Stimulated activated CD8-positive, alpha-beta memory T cell treated with anti-CD3 and anti-CD28 coated beads, Interleukin-15, amount 100 ng/mL, for 48 hours (primary cell): ENCODE measurements around the gene TIAL1.
"Not testable (repeated sequence)": the region's sequence is repeated elsewhere in the genome, so short reads cannot be mapped to it uniquely, and the experiment has no call there.

Experiments used
- DNase-seq, 2 donors: peaks; one replicate each; pipeline ENCODE4 v3.0.0-alpha.2; 2020; ENCODE audit warnings: low read depth in 2 of 2

The TIAL1 gene, protein sequence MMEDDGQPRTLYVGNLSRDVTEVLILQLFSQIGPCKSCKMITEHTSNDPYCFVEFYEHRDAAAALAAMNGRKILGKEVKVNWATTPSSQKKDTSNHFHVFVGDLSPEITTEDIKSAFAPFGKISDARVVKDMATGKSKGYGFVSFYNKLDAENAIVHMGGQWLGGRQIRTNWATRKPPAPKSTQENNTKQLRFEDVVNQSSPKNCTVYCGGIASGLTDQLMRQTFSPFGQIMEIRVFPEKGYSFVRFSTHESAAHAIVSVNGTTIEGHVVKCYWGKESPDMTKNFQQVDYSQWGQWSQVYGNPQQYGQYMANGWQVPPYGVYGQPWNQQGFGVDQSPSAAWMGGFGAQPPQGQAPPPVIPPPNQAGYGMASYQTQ

DNA sequence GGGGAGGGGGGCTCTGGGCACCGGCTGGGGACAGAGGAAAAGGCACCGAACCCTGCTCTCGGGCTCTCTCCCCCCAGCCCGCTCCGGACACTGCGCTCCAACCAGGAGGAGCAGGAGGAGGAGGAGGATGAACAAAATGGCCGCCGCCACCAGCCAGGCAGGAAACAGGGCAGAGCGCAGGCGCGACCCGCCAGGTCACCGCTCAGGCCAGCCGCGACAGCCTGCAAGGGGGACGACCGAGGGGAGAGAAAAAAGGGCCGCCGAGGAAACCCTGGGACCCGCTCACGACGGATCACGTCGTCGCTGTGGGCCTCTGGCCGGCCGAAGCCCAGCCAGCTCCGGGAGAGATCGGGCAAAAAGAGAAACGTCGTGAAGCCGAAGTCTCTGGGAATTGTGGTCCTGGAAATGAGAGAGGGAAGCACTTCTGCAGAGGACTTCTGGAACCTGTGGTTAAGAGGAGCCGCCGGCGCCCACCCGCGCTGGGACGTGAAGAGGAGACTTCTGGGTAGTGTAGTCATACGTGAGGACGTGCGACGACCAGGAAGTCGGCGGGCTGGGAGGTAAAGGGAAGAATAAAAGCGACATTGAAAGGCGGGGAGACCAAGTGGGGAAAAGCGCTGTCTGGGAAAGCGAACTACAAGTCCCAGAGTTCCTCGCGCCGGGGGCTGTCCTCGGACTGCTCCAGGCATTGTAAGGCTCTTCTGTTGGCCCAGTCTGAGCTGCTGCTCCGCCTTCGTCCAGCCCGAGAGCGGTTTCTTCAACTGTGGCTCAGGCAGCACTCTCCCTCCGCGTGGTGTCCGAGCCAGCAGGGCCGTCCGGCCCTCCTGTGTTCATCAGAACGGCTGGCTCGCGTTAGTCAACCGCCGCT, at the start of gene TIAL1:
TIAL1 (minus strand) TSS at position 428 of the 868 bp plus-strand sequence. CDS start 499 bp downstream, outside the sequence.
- DNase-seq: peak; percentile 89

DNA sequence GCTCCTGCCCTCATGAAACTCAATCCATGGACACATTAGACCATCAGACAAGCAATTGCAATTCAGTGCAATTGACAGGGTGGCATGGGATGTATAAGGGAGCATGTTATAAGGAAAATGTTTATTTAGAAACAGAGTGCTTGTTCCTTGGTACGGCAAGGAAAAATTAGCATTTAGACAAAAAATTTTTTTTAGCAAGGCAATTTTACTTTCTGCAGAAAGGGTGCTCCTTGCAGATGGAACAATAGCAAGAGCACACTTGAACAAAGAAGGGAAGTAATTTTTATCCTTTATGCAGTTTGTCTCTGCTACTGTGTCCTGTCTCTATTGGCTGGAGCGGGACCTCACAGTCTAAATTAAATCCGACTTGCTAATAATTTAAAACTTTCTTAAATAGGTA, 48.2 kb upstream of the TIAL1 start:
- no peak for DNase-seq

DNA sequence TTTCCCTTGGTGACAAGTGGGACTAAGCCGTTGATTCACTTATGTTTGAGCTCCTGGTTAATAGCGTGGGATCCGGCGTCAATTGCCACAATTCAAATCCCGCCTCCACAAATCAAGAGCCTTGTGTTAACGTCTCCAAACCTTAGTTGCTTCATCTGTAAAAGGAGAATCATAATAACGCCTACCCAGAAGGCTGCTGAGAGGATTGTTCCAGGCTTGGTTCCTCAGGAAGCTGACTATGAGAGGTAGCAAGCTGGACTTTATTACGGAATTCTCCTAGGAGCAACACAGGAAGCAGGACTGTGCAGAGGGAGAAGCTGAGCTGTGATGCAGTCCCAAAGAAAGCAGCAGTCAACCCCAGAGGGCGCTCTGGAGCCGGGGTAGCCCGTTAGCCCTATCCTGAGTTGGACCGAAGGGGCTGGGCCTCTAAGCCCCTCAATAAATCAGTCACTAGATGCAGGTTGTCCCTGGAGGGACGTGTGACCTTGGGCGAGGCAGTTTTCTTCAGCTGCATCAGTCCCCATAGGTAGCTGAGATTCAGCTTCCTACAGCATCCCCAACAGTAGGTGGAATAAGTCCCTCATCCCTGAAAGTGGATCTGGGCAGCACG, 47.5 kb upstream of the TIAL1 start:
- DNase-seq: no peak

DNA sequence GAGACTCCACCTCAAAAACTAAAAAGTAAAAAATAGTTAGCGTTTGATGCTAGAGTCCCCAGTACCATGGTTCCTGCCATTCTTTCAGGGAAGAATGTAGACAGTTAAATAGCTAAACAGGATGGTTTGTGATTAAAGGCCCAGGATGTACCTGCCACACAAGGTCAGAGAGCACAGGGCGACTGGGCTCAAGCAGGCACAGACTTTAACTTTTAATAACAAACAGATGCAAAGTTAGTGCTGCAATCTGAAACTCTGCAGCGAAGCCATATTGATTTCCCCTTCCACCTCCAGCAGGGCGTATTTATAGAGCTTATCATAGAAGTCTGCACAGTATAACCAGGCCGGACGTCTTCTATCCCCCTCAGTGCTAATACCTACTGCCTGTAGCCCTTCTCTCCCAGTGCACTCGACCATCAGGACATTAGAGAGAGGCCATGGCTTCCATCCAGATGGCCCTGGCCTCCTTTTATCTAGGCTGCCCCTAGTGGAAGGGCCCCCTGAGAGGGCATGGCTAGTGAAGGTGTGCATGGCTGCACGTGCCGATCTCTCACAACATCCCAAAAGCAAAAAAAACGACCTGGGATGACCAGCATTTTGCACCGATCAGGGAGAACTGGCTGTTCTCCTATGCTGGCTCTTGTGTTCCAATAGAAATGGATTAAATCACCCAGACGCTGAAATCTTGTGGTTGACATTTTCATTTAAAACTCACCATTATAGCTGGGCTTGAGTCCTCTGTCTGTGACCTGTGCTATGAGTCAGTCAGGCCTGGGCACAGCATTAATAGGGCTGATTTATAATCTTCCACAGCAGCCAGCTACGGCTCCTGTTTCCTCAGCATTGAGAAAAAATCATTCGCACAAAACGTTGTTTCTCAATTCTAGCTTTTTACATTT, 46.8 kb upstream of the TIAL1 start:
- no peak for DNase-seq

DNA sequence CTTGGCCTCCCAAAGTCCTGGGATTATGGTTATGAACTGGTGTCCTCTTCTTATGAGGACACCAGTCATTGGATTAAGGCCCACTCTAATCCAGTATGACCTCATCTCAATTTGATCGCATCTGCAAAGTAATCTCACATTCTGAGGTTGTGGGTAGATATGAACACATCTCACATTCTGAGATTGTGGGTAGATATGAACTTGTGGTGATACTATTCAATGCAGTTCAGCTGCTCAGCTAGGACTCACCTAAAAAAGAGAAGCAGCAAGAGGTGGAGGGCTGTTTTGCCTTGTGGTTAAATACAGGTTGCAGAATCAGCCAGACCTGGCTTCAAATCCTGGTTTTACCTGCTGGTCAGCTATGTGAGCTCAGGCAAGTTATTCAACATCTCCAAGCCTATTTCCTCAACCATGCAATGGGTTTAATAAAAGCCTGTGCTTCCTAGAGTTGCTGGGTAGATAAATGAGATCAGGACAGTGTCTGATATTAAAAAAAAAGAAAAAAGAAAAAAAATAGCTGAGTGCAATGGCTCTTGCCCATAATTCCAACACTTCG, 45.9 kb upstream of the TIAL1 start:
- no peak for DNase-seq

DNA sequence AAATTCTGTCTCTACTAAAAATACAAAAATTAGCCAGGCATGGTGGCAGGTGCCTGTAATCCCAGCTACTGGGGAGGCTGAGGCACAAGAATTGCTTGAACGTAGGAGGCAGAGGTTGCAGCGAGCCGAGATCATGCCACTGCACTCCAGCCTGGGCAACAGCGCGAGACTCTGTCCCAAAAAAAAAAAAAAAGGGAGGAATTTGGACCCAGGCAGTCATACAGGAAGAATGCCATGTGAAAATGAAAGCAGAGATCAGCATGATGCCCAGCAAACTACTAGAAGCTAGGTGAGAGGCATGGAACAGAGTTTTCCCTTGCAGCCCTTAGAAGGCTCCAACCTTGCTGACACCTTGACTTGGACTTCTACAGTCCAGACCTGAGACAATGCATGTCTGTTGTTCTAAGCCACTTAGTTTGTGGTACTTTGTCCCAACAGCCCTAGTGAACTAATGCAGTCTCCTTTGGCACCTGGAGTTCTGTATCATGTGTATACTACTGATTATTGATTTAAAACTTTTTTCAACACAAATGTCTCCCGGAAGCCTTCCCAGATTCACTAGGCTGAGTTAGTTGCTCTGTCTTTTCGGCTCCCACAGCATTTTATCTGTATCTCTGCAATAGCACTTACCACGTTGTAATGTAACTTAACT, 44.2 kb upstream of the TIAL1 start:
- DNase-seq: no peak

DNA sequence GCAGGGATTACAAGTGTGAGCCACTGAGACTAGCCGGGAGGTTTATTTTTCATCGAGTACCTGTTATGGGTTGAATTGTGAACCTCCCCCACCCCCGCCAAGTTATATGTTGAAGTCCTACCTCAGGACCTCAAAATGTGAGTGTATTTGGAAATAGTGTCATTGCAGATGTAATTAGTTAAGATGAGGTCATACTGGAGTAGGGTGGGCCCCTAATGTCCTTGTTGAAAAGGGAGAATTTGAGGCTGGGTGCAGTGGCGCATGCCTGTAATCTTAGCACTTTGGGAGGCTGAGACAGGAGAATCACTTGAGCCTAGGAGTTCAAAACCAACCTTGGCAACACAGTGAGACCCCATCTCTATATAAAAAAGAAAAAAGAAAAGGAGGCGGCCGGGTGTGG, 43.6 kb upstream of the TIAL1 start:
- DNase-seq: no peak

DNA sequence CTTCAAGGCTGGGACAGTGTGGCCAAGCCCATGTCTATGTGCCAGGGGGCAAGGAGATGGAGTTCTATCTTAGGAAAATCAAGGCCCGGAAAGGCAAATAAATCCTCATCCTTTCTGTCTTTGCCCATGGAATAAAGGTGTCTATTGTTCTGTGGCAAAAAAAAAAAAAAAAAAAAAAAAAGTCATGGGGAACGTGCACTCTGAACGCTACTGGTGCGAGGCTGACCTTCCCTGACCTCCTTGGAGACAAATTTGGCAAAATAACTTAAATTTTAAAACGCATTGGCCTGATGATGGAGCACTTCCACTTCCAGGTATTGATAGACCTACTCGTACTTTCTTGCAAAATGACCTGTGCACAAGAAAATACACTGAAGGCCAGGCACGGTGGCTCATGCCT, 42.2 kb upstream of the TIAL1 start:
- DNase-seq: no peak

DNA sequence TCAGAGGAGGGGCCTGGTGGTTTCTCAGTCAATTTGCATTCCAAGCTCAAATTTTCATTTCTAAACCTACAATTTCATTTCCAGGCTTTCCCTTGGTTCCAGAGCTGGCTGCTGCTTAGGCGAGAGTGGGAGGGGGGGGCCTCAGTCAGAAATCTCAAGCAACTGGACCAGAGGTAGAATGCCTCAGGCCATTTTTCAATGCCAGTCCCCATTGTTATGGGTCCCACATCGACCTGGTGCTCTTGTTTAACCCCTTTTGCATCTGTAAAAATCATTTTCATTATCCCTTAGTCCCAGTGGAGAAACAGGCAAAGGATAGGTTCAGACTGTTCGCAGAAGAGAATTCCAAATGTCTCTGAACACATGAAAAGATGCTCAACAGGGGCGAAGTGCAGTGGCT, 40.9 kb upstream of the TIAL1 start:
- DNase-seq: no peak

GRCh38 chr10:119634219-119634544, 37.4 kb upstream of the TIAL1 start:
- no peak for DNase-seq

DNA sequence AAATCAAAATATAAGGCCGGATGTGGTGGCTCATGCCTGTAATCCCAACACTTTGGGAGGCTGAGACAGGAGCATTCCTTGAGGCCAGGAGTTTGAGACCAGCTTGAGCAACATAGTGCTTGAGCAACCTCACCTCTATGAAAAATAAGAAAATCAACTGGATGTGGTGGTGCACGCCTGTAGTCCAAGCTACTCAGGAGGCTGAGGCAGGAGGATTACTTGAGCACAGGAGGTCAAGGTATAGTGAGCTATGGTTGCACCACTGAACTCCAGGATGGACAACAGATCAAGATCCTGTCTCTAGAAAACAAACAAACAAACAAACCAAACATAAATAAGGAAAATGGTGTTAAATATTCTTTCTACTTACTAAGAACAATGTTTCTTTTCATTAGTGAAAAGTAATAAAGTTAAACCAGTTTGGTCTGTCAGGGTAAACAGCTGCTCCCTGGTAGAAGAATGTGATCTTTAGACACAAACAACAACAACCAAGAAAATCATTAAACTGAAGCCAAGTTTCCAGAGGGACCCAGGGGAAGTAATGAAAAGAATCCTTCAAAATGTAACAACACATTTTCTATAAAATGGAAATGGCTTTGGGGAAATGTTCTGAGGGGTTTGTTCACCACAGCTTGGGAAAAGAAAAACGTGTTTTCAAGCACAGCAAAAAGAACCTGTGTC, 36.9 kb upstream of the TIAL1 start:
- no peak for DNase-seq

DNA sequence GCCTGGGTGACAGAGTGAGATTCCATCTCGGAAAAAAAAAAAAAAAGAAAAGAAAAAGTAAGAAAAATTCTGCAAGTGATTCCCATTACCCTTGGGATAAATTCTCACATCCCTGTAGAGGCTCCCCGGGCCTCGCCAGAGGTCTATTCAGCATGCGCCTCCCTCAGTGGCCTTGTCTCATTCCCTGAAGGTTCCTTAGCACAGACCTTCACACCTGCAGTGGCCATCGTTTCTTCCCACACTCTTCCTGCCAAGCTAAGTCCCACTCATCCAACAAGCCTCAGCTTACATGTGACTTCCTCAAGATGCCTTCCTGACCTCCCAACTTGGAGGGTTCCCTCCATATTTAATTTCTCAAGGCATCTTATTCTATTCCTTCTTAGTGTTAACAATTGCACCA, 33.5 kb upstream of the TIAL1 start:
- DNase-seq: no peak

- DNase-seq: no peak
These were observed 29.0 kb upstream of the TIAL1 start for GRCh38 chr10:119625570-119626280.

DNA sequence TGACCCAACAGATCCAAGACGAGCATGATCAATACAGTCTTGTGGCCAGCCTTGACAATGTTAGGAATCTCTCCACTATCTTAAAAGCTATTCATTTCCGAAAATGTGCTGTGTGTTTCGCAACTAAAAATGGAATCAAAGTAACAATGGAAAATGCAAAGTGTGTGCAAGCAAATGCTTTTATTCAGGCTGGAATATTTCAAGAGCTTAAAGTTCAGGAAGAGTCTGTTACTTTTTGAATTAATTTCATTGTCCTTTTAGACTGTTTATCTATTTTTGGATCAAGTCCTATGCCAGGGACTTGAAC, 24.3 kb upstream of the TIAL1 start:
- DNase-seq: no peak

DNA sequence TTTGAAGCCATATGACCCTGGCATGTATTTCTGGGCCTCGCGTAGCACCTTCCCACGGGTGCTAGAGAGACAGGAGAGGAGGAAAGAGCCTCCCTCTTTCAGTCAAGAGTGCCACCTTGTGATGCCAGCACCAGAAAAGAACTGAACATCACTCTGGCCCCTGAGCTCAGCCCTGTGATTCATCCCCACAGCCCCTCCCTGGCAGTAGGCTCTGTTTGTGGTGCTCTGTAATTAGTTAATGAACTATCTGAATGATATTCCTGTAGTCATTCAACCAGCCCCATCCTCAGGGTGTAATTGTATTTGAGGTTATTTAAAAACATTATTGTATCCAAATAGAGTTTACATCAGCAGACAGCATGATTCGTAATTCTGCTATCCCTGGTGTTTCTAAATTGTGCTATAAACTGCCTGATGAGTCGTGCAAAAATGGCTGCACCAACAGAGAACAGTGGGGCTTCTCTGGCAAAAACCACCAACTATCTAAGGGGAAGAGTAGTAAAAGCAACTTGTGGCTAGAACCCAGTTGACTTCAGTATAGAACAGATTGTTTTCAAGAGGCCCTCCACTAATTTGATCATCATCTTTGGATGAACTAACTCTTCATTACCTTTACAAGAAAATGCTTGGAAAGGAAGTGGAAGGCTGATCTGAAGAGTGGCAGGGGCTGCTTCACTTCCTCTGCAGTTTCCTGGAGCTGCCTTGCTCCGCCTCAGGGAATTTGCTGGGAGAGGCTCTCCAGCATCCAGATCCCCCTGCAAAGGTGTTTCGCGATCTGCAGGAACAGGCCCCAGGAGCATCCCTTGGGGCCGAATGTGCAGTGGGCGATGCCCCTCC, 23.7 kb upstream of the TIAL1 start:
- DNase-seq: no peak

DNA sequence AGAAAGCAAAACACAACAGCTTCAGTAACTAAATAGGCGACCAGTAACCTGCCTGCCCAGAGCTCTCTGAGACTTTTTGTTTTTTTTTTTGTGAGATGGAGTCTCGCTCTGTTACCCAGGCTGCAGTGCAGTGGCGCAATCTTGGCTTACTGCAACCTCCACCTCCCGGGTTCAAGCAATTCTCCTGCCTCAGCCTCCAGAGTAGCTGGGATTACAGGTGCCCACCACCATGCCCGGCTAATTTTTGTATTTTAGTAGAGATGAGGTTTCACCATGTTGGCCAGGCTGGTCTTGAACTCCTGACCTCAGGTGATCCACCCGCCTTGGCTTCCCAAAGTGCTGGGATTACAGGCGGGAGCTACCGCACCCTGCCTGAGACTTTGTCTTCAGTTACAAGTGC, 23.0 kb upstream of the TIAL1 start:
- not testable (repeated sequence) for DNase-seq

DNA sequence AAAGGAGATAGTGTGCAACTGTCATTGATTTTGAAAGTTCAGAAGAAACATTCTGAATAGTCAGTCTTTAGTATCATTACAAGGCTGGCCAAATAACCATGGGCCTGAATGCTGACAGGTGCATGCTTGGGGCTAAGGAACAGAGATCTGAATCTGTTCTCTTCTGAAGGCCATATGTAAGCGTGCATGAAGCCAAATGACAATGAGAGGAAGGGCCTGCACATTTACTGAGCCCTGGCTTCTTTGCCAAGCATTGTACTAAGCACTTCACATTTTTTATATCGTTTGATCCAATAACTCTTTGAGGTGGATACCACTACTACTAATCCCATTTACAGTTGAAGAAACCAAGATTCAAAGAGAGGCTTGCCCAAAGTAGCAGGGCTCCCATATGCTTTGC, 22.5 kb upstream of the TIAL1 start:
- DNase-seq: no peak

- DNase-seq: no peak
These were observed 20.3 kb upstream of the TIAL1 start for GRCh38 chr10:119616882-119617570.
